Pancreas (tissue), 10 donors: ENCODE results near the gene METTL18. TPM values are rescaled to one million over a fixed set of nuclear protein-coding genes. Genes with fewer than 3 reads are reported as not detected.

Experiments
- ATAC-seq, 4 donors: fragments of 200-7000 bp; cut with Tn5 transposase; one replicate each; pipeline versions ENCODE4 v1.8.0 to v1.9.1; 2020; ENCODE audit warnings: mild to moderate bottlenecking in 4 of 4, moderate library complexity in 4 of 4
- DNase-seq, 6 donors: peaks; one replicate each; pipeline ENCODE4 v3.0.0-alpha.2; 2020
- FAIRE-seq: peaks from 2 replicates; lab custom pipeline; 2012; peaks lifted over from hg19 to GRCh38; lab: Jason Lieb, UNC
- H3K27ac ChIP-seq, 4 donors: fragments of 200-600 bp; sonication (generic); 1 replicate in 3 of 4; 2 replicates in 1 of 4; pipeline versions ENCODE4 v1.5.0 to v1.8.0; 2020
- H3K27me3 ChIP-seq, 4 donors: fragments of 200-600 bp; one replicate each; pipeline ENCODE4 v1.8.0; 2021
- H3K36me3 ChIP-seq, 3 donors: fragments of 200-600 bp; sonication (generic) in 1 of 3; one replicate each; pipeline versions ENCODE4 v1.5.0 to v1.8.0; 2020 to 2021
- H3K4me1 ChIP-seq, 3 donors: fragments of 200-600 bp; one replicate each; pipeline ENCODE4 v1.8.0; 2021
- H3K4me3 ChIP-seq, 4 donors: fragments of 200-600 bp; sonication (generic) in 2 of 4; one replicate each; pipeline versions ENCODE4 v1.5.0 to v1.8.0; 2020 to 2021
- H3K9me3 ChIP-seq, 4 donors: fragments of 200-600 bp; one replicate each; pipeline ENCODE4 v1.8.0; 2021
- WGBS, 2 donors: extraction: QIAGEN DNeasy Blood & Tissue Kit; methylation state at CpG; one replicate each; pipeline ENCODE4 v1.1.7; 2013; 5-methylcytosine and 5-hydroxymethylcytosine counted together
- intact Hi-C, 3 donors: fragments of 100-400 bp; cut with DNase I; formaldehyde crosslinking; loops; one replicate each; pipeline versions ENCODE4 v1.11.1 to v1.14.2; 2022
- polyA plus RNA-seq, 2 donors: library from polyadenylated mRNA; stranded (reverse); fragments of 200-250 nt; gene quantifications; one replicate each; pipeline ENCODE4 v1.2.3, GENCODE V29; 2013
- total RNA-seq, 6 donors: library from RNA; stranded (reverse); fragmentation: NEBNext Ultra II Directional in 4 of 6; extraction: Animal tissue kit (Norgen Biotek cat#: 25700) in 4 of 6; gene quantifications; one replicate each; pipeline versions ENCODE4 v1.2.1 to v1.2.4, GENCODE V29; 2021 to 2023
- TF ChIP-seq, protein P1 (sequence below), 4 donors: fragments of 200-600 bp; sonication (generic) in 3 of 4; IDR thresholded peaks; one replicate each; pipeline versions ENCODE4 v1.5.0 to v1.8.0; 2021; ENCODE audit warnings: antibody characterized with exemption in 4 of 4
- donor health status: healthy with polysubstance abuse.
- donor health status: DM: no; HTN: no; CAD: no; lungs with moderate emphysema.
- donor health status: DM: no; HTN: no; CAD: no.
- donor health status: control.
- donor health status: control.
- donor health status: Bipolar disorder and iron deficiency.
- donor health status: DM: yes; HTN: yes; CAD: no.
- donor health status: DM: no; HTN: no; CAD: no.
- donor health status: DM: no; HTN: no; CAD: no.
- donor health status: DM: yes; HTN: yes; CAD: no.

Gene METTL18
- total and polyA plus RNA-seq, 8 donors, result 1.5 to 5.0 (median 3.5) TPM

DNA sequence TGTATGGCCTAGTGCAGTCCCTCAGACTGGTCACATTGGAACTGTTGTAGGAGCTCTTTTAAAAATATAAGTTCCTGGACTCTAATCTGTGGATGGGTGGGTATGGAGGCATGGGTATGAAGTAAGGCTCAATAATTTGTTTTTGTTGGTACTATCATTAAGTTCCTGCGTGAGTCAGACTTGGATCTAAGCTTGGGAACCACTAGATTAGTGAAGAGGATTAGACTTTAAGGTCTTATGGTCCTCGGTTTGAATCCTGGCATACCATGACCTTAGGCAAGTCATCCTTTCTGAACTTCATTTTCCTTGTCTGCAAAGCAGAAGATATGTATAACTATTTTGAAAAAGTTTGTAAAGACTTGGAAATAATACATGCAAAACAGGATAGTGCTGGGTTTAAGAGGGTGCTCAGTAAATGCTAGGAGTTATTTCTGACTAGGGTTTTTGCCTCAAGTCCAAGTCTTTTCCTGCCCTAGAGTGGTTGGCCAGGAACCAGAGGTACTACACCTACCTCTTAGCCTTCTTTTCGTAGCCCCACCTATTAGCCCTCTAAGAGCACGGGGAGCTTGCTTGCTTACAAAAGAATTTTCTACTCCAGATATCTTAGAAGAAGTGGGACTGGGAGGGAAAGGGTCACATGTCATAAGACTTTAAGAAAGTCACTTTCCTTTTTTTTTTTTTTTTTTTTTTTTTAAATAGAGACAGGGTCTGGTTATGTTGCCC lies 38.6 kb upstream of the METTL18 start:
- peaks cover 0 to 5% (median 0%) of the 10 kb centered on the region in 3 donors for H3K36me3 ChIP-seq
- no peaks in the 10 kb centered on the region for H3K4me1 ChIP-seq
- FAIRE-seq (no peak), ATAC-seq (no peak), DNase-seq (no peak)
- H3K27me3 ChIP-seq, result no peaks in the 10 kb centered on the region
- H3K9me3 ChIP-seq, result no peaks in the 10 kb centered on the region
- WGBS, 2 donors, result 66 to 95% methylated on average over 4 of the region's 4 CpGs
- TF ChIP-seq, protein P1, sequence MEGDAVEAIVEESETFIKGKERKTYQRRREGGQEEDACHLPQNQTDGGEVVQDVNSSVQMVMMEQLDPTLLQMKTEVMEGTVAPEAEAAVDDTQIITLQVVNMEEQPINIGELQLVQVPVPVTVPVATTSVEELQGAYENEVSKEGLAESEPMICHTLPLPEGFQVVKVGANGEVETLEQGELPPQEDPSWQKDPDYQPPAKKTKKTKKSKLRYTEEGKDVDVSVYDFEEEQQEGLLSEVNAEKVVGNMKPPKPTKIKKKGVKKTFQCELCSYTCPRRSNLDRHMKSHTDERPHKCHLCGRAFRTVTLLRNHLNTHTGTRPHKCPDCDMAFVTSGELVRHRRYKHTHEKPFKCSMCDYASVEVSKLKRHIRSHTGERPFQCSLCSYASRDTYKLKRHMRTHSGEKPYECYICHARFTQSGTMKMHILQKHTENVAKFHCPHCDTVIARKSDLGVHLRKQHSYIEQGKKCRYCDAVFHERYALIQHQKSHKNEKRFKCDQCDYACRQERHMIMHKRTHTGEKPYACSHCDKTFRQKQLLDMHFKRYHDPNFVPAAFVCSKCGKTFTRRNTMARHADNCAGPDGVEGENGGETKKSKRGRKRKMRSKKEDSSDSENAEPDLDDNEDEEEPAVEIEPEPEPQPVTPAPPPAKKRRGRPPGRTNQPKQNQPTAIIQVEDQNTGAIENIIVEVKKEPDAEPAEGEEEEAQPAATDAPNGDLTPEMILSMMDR (IDR thresholded peaks at IDR 0.05), result no peak
- no peak overlapping the region for H3K4me3 ChIP-seq
- H3K27ac ChIP-seq, result no peak overlapping the region
- intact Hi-C loops, result no loop called here

DNA sequence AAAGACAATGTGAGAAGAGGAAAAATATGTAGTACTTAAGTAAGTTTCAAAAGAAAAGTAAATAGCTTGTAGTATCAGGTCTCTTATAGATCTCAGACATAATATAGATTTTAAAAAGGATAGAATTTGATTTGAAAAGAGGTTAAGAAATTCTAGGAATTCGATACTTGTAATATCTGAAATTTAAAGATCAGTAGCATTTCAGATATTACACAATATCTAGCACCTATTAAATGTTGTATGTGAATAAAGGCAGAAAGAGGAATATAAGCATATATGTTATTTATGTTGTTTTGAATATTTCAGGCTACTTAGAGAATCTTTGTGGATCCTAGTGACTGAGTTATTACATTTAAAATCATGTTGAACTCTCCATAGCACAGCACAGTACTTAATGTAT lies 35.0 kb upstream of the METTL18 start:
- Histone ChIP-seq H3K27ac (no peak overlapping the region), H3K36me3 (peaks cover 0 to 5% (median 4%) of the 10 kb centered on the region in 3 donors), H3K4me1 (no peaks in the 10 kb centered on the region), H3K4me3 (no peak overlapping the region), H3K9me3 (no peaks in the 10 kb centered on the region), H3K27me3 (no peaks in the 10 kb centered on the region)
- WGBS, 2 donors, result 96 to 98% methylated on average over 1 of the region's 1 CpG
- DNase-seq, result no peak
- intact Hi-C loops, result no loop called here
- ATAC-seq, result no peak
- TF ChIP-seq, protein P1 (IDR thresholded peaks at IDR 0.05), result no peak
- FAIRE-seq, result no peak

DNA sequence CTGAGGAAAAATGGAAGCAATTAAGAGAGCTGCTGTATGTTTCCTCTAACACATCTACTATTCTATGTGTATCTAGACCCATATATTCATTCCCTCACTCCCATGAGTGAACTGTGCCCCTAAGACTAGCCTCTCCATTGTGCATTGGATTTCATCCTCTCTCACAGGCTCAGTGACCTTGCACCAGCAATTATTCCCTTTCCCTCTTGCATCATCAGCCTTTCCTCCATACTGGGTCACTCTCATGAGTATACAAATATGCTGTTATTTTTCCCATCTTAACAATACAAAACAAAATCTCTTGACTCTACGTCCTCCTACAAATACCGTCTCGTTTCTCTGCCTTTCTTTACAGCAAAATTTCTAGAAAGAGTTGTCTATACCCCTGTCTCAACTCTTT lies 29.4 kb upstream of the METTL18 start:
- WGBS, 2 donors, result 94 to 95% methylated on average over 3 of the region's 3 CpGs
- no peak for FAIRE-seq
- Histone ChIP-seq H3K4me3 (no peak overlapping the region), H3K27ac (no peak overlapping the region), H3K27me3 (no peaks in the 10 kb centered on the region), H3K36me3 (peaks cover 0 to 4% (median 0%) of the 10 kb centered on the region in 3 donors), H3K9me3 (no peaks in the 10 kb centered on the region), H3K4me1 (no peaks in the 10 kb centered on the region)
- intact Hi-C loops, result no loop called here
- DNase-seq, result no peak
- TF ChIP-seq, protein P1 (IDR thresholded peaks at IDR 0.05), result no peak
- no peak for ATAC-seq

DNA sequence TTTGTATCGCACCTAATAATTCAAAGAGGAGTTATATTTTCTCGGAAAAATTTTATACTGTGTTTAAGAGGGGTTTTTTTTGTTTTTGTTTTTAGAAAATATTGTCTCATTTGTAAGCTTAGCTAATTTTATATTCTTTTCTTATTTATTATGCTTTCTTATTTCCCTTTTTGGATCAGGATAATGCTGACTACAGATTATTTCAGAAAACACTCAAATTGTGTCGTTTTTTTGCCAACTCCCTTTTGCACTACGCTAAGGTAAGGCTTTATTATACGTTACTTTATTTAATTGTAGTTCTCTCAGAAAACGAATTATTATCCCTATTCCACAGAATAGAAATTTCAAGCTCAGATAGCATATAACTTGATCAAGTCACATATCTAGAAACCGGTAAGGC lies 26.8 kb upstream of the METTL18 start:
- H3K36me3 ChIP-seq, result no peaks in the 10 kb centered on the region
- no peaks in the 10 kb centered on the region for H3K9me3 ChIP-seq
- TF ChIP-seq, protein P1 (IDR thresholded peaks at IDR 0.05), result no peak
- ATAC-seq (no peak), FAIRE-seq (no peak), DNase-seq (no peak)
- WGBS, 2 donors, result 90 to 93% methylated on average over 7 of the region's 7 CpGs
- intact Hi-C loops, result no loop called here
- H3K27me3 ChIP-seq, result no peaks in the 10 kb centered on the region
- no peak overlapping the region for H3K27ac ChIP-seq
- no peaks in the 10 kb centered on the region for H3K4me1 ChIP-seq
- H3K4me3 ChIP-seq, result no peak overlapping the region

DNA sequence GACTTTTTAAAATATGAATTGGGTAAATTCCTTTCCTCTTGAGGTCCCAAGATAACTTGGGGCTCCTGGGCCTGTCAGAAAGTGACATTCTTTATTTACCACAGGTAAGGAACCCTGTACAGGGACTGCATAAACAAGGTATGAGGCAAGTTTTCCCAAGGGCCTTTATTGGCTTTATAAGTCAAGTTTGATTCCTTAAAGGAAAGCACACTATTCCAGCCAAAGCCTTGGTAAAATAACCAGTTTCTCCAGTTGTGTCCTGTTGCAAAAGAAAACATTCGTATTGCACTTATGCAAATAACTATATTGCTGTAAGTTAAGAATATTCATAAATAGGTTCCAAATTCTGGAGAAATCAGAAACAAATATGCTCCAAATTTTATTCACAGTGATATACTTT lies 21.9 kb upstream of the METTL18 start:
- Histone ChIP-seq H3K27me3 (no peaks in the 10 kb centered on the region), H3K27ac (no peak overlapping the region), H3K4me3 (no peak overlapping the region), H3K9me3 (no peaks in the 10 kb centered on the region), H3K4me1 (no peaks in the 10 kb centered on the region), H3K36me3 (no peaks in the 10 kb centered on the region)
- intact Hi-C loops, result no loop called here
- ATAC-seq (no peak), DNase-seq (no peak), FAIRE-seq (no peak)
- whole genome bisulfite sequencing, 2 donors, result 90 to 97% methylated on average over 1 of the region's 1 CpG
- TF ChIP-seq, protein P1 (IDR thresholded peaks at IDR 0.05), result no peak
